ENCODE results near the gene DTNB.

DNA sequence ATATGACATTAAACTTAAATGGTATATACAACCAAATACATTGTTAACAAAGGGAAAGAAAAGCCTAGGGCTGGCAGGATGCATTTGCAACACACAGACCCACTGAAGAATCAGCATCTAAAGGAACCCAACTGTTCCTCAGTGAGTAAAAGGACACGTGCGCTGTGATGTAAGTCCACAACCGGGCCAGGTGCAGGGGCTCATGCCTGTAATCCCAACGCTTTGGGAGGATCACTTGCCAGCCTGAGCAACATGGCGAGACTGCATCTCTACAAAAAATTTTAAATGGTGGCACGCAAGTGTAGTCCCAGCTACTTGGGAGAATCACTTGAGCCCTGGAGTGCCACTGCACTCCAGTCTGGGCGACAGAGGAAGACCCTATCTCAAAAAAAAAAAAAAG lies 3.9 kb downstream of the DTNB start:
- TF ChIP-seq CTCF (conservative IDR thresholded peaks at IDR 0.05; ENCODE audit: low read depth, low read length): no peak
- no peak for TF ChIP-seq EZH2 (IDR thresholded peaks at IDR 0.05; ENCODE audit: borderline replicate concordance, low read depth, low read length, poor library complexity, severe bottlenecking)

All from A673 (cell line).